ENCODE data around the gene SSUH2.
"Not testable (repeated sequence)": the region's sequence is repeated elsewhere in the genome, so short reads cannot be mapped to it uniquely, and the experiment has no call there.

The SSUH2 gene, protein sequence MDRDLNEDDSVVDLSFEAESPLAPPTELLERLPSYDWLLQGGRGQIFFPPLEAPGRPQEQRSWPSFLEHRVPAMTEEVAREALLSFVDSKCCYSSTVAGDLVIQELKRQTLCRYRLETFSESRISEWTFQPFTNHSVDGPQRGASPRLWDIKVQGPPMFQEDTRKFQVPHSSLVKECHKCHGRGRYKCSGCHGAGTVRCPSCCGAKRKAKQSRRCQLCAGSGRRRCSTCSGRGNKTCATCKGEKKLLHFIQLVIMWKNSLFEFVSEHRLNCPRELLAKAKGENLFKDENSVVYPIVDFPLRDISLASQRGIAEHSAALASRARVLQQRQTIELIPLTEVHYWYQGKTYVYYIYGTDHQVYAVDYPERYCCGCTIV

GRCh38 chr3:8644748-8645390 is at the start of gene SSUH2:
Gene SSUH2 (minus strand): TSS chr3:8644798. CDS start chr3:8644758, 40 bp downstream.
- no peaks in the 10 kb centered on the region for H3K9me3 ChIP-seq (ENCODE audit: severe bottlenecking)
- no peaks in the 10 kb centered on the region for H3K27me3 ChIP-seq (ENCODE audit: insufficient read depth, poor library complexity, severe bottlenecking)
- DNase-seq (ENCODE audit: low spot score): no peak
- no peak for ATAC-seq (ENCODE audit: low read depth)
- H3K36me3 ChIP-seq (ENCODE audit: low read depth): no peaks in the 10 kb centered on the region
- no peak within 1 kb of the TSS for H3K27ac ChIP-seq (ENCODE audit: poor library complexity, severe bottlenecking)
- TF ChIP-seq, protein P1, sequence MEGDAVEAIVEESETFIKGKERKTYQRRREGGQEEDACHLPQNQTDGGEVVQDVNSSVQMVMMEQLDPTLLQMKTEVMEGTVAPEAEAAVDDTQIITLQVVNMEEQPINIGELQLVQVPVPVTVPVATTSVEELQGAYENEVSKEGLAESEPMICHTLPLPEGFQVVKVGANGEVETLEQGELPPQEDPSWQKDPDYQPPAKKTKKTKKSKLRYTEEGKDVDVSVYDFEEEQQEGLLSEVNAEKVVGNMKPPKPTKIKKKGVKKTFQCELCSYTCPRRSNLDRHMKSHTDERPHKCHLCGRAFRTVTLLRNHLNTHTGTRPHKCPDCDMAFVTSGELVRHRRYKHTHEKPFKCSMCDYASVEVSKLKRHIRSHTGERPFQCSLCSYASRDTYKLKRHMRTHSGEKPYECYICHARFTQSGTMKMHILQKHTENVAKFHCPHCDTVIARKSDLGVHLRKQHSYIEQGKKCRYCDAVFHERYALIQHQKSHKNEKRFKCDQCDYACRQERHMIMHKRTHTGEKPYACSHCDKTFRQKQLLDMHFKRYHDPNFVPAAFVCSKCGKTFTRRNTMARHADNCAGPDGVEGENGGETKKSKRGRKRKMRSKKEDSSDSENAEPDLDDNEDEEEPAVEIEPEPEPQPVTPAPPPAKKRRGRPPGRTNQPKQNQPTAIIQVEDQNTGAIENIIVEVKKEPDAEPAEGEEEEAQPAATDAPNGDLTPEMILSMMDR (IDR thresholded peaks at IDR 0.05; ENCODE audit: poor library complexity, severe bottlenecking): no peak
- H3K4me3 ChIP-seq (ENCODE audit: severe bottlenecking): no peak within 1 kb of the TSS
- H3K4me1 ChIP-seq (ENCODE audit: insufficient read depth, poor library complexity, severe bottlenecking): no peaks in the 10 kb centered on the region

DNA sequence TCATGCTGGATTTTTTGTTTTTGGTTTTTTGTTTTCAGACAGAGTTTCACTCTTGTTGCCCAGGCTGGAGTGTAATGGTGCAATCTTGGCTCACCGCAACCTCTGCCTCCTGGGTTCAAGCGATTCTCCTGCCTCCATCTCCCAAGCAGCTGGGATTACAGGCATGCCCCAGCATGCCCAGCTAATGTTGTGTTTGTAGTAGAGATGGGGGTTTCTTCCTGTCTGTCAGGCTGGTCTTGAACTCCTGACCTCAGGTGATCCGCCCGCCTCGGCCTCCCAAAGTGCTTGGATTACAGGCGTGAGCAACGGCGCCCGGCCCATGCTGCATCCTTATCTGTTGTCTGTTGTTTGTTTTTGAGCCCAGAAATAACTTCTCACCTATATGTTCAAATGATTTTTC is 46.7 kb upstream of the SSUH2 start:
- H3K9me3 ChIP-seq (ENCODE audit: severe bottlenecking); H3K4me1 ChIP-seq (ENCODE audit: insufficient read depth, poor library complexity, severe bottlenecking); H3K27ac ChIP-seq (ENCODE audit: poor library complexity, severe bottlenecking); DNase-seq (ENCODE audit: low spot score); ATAC-seq (ENCODE audit: low read depth); H3K4me3 ChIP-seq (ENCODE audit: severe bottlenecking); H3K36me3 ChIP-seq (ENCODE audit: low read depth); H3K27me3 ChIP-seq (ENCODE audit: insufficient read depth, poor library complexity, severe bottlenecking): not testable (repeated sequence)

DNA sequence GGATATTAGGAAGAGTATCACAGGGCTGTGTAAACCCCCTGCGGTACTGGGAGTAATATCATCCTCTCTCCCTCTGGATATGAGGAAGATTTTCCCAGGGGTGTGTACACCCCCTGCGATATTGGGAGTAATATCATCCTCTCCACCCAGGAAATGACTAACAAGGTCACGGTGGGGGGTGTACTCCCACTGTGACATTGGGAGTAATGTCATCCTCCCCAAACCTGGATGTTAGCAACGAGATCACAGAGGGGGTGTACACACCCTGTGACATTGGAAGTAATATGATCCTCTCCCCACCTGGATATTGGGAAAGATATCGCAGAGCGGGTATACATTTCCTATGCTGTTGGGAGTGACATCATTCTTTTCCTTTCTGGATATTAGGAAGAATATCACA is 40.4 kb upstream of the SSUH2 start:
- H3K9me3 ChIP-seq (ENCODE audit: severe bottlenecking); H3K4me3 ChIP-seq (ENCODE audit: severe bottlenecking); H3K27me3 ChIP-seq (ENCODE audit: insufficient read depth, poor library complexity, severe bottlenecking); ATAC-seq (ENCODE audit: low read depth); H3K27ac ChIP-seq (ENCODE audit: poor library complexity, severe bottlenecking); DNase-seq (ENCODE audit: low spot score); H3K36me3 ChIP-seq (ENCODE audit: low read depth); H3K4me1 ChIP-seq (ENCODE audit: insufficient read depth, poor library complexity, severe bottlenecking): not testable (repeated sequence)

GRCh38 chr3:8682850-8683574 is 38.4 kb upstream of the SSUH2 start:
- H3K27me3 ChIP-seq (ENCODE audit: insufficient read depth, poor library complexity, severe bottlenecking); H3K4me3 ChIP-seq (ENCODE audit: severe bottlenecking); H3K27ac ChIP-seq (ENCODE audit: poor library complexity, severe bottlenecking); H3K4me1 ChIP-seq (ENCODE audit: insufficient read depth, poor library complexity, severe bottlenecking); H3K36me3 ChIP-seq (ENCODE audit: low read depth); ATAC-seq (ENCODE audit: low read depth); H3K9me3 ChIP-seq (ENCODE audit: severe bottlenecking); DNase-seq (ENCODE audit: low spot score): not testable (repeated sequence)
- TF ChIP-seq, protein P1 (IDR thresholded peaks at IDR 0.05; ENCODE audit: poor library complexity, severe bottlenecking): peak; percentile 61

DNA sequence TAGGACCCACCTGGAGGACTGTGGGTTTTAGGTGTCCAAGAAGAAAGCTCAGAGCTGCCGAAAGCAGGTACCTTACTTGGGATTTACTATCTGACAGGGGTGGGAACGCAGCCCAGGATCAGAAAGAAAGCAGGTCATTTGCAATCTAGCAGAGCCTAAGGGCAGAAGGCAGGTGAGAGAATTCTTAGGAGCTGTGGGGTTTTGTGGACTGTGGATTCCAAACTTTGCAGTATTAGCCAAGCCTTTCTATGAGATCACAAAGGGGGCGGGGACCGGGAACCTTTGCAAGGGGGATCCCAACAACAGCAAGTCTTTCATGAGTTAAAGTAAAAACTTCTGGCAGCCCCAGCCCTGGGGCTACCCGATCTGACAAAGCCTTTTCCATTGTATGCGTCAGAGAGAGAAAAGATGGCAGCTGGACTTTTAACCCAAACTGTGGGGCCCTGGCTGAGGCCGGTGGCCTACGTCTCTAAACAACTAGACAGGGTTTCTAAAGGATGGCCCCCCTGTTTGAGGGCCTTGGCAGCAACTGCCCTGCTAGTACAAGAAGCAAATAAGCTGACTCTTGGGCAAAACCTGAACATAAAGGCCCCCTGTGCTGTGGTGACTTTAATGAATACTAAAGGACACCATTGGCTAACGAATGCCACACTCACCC is 37.4 kb upstream of the SSUH2 start:
- H3K36me3 ChIP-seq (ENCODE audit: low read depth); H3K27me3 ChIP-seq (ENCODE audit: insufficient read depth, poor library complexity, severe bottlenecking); H3K9me3 ChIP-seq (ENCODE audit: severe bottlenecking); DNase-seq (ENCODE audit: low spot score); H3K27ac ChIP-seq (ENCODE audit: poor library complexity, severe bottlenecking); H3K4me1 ChIP-seq (ENCODE audit: insufficient read depth, poor library complexity, severe bottlenecking); ATAC-seq (ENCODE audit: low read depth); H3K4me3 ChIP-seq (ENCODE audit: severe bottlenecking): not testable (repeated sequence)

DNA sequence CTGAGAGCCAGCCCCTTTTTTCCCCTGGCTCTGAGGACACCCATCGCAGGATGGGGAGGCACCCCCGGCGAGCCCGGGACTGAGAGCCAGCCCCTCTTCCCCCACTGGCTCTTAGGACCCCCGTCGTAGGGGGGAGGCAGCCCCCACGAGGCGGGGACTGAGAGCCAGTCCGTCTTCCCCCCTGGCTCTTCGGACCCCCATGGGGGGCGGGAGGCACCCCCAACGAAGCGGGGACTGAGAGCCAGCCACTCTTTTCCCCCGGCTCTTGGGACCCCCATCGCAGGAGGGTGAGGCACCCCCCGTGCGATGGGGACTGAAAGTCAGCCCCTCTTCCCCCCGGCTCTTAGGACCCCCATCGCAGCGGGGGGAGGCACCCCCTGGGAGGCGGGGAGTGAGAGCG is 36.8 kb upstream of the SSUH2 start:
- TF ChIP-seq, protein P1 (IDR thresholded peaks at IDR 0.05; ENCODE audit: poor library complexity, severe bottlenecking): no peak
- no peak for DNase-seq (ENCODE audit: low spot score)
- H3K4me1 ChIP-seq (ENCODE audit: insufficient read depth, poor library complexity, severe bottlenecking): no peaks in the 10 kb centered on the region
- no peaks in the 10 kb centered on the region for H3K36me3 ChIP-seq (ENCODE audit: low read depth)
- no peak overlapping the region for H3K4me3 ChIP-seq (ENCODE audit: severe bottlenecking)
- no peak for ATAC-seq (ENCODE audit: low read depth)
- H3K27me3 ChIP-seq (ENCODE audit: insufficient read depth, poor library complexity, severe bottlenecking): no peaks in the 10 kb centered on the region
- no peaks in the 10 kb centered on the region for H3K9me3 ChIP-seq (ENCODE audit: severe bottlenecking)
- H3K27ac ChIP-seq (ENCODE audit: poor library complexity, severe bottlenecking): no peak overlapping the region

GRCh38 chr3:8679817-8680553 is 35.4 kb upstream of the SSUH2 start:
- not testable (repeated sequence) for H3K36me3 ChIP-seq (ENCODE audit: low read depth); H3K4me3 ChIP-seq (ENCODE audit: severe bottlenecking); DNase-seq (ENCODE audit: low spot score); H3K27ac ChIP-seq (ENCODE audit: poor library complexity, severe bottlenecking); H3K27me3 ChIP-seq (ENCODE audit: insufficient read depth, poor library complexity, severe bottlenecking); H3K9me3 ChIP-seq (ENCODE audit: severe bottlenecking); H3K4me1 ChIP-seq (ENCODE audit: insufficient read depth, poor library complexity, severe bottlenecking)
- peak; percentile 97 for ATAC-seq (ENCODE audit: low read depth)

All from RWPE2 (cell line).